ENCODE results near the gene NUS1. TPM values are rescaled to one million over a fixed set of nuclear protein-coding genes. Genes with fewer than 3 reads are reported as not detected.

The NUS1 gene
- total and polyA plus RNA-seq, 2 of the 13 experiments (the other 11 are each of a cell fraction or from before 2014, with no cell fraction given): 18.3 to 18.6 TPM

DNA sequence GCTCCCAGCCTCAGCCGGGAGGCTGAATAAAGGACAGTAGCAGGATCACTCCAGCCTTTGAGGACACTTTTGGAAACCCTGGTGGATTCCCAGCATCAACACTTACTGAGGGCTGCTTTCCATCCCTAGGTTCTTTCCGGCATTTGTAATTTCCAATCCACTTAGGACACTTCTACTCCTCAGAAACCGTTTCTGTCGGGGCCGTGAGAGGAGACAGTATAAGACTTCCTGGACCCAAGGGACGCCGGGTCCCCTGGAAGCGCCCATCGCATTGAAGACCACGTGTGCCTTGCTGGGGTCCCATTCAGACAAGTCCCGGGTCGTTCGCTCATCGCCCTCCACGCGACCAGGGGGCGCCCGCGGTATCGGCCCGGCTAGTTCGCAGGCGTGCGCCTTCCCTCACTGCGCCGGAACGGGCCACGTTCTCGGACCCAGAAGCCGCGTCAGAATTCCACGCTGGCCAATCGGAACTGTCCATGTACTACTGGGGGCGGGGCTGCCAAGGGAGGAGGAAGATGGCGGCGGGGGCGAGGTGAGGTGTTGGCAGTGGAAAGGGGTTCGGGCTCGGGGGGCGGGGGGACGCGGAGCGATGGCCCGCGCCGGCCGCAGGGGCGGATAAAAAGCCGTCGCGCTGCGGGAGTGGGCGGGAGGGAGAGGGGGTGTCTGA is at the start of gene NUS1 (continued):
- TF ChIP-seq, protein P1, sequence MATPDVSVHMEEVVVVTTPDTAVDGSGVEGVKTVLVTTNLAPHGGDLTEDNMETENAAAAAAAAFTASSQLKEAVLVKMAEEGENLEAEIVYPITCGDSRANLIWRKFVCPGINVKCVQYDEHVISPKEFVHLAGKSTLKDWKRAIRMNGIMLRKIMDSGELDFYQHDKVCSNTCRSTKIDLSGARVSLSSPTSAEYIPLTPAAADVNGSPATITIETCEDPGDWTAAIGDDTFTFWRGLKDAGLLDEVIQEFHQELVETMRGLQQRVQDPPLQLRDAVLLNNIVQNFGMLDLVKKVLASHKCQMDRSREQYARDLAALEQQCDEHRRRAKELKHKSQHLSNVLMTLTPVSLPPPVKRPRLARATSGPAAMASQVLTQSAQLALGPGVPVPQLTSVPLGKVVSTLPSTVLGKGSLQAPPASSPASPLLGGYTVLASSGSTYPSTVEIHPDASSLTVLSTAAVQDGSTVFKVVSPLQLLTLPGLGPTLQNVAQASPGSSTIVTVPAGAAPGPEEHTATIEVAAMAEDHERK (CRISPR knock-in tag; IDR thresholded peaks at IDR 0.05; ENCODE audit: low read depth): peak; percentile 98
- TF ChIP-seq ZFP90 (CRISPR knock-in tag; IDR thresholded peaks at IDR 0.05; ENCODE audit: borderline replicate concordance) (peak; percentile 82; the same call in 1 of the 2 replicates), ZNF326 (CRISPR knock-in tag; IDR thresholded peaks at IDR 0.05; ENCODE audit: borderline replicate concordance) (no peak), HNF4G (IDR thresholded peaks at IDR 0.05; ENCODE audit: borderline replicate concordance, low read depth, low read length) (no peak), HNF4G (CRISPR knock-in tag; IDR thresholded peaks at IDR 0.05; ENCODE audit: borderline replicate concordance, low read depth) (0 out of 2 replicates have a peak, but pooled peaks have one; percentile 58), SOX5 (CRISPR knock-in tag; IDR thresholded peaks at IDR 0.05; ENCODE audit: borderline replicate concordance) (no peak; the same call in 1 of the 2 replicates), CREB1 (IDR thresholded peaks at IDR 0.05) (peak; percentile 92), CREB1 (CRISPR knock-in tag; IDR thresholded peaks at IDR 0.05) (peak; percentile 96), ZNF225 (CRISPR knock-in tag; IDR thresholded peaks at IDR 0.05) (peak; percentile 89), TBL1XR1 (IDR thresholded peaks at IDR 0.05; ENCODE audit: borderline replicate concordance, low read length, partially characterized antibody) (peak; percentile 72), SATB2 (CRISPR knock-in tag; IDR thresholded peaks at IDR 0.05) (no peak; the same call in 1 of the 2 replicates), SNAI1 (CRISPR knock-in tag; IDR thresholded peaks at IDR 0.05; ENCODE audit: borderline replicate concordance) (no peak)
- TF ChIP-seq, protein P2, sequence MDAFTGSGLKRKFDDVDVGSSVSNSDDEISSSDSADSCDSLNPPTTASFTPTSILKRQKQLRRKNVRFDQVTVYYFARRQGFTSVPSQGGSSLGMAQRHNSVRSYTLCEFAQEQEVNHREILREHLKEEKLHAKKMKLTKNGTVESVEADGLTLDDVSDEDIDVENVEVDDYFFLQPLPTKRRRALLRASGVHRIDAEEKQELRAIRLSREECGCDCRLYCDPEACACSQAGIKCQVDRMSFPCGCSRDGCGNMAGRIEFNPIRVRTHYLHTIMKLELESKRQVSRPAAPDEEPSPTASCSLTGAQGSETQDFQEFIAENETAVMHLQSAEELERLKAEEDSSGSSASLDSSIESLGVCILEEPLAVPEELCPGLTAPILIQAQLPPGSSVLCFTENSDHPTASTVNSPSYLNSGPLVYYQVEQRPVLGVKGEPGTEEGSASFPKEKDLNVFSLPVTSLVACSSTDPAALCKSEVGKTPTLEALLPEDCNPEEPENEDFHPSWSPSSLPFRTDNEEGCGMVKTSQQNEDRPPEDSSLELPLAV (CRISPR knock-in tag; conservative IDR thresholded peaks at IDR 0.05; ENCODE audit: low read depth): no peak
- TF ChIP-seq, protein P3, sequence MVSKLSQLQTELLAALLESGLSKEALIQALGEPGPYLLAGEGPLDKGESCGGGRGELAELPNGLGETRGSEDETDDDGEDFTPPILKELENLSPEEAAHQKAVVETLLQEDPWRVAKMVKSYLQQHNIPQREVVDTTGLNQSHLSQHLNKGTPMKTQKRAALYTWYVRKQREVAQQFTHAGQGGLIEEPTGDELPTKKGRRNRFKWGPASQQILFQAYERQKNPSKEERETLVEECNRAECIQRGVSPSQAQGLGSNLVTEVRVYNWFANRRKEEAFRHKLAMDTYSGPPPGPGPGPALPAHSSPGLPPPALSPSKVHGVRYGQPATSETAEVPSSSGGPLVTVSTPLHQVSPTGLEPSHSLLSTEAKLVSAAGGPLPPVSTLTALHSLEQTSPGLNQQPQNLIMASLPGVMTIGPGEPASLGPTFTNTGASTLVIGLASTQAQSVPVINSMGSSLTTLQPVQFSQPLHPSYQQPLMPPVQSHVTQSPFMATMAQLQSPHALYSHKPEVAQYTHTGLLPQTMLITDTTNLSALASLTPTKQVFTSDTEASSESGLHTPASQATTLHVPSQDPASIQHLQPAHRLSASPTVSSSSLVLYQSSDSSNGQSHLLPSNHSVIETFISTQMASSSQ (IDR thresholded peaks at IDR 0.05; ENCODE audit: low read depth): no peak
- TF ChIP-seq, protein P3 (CRISPR knock-in tag; IDR thresholded peaks at IDR 0.05; ENCODE audit: borderline replicate concordance): peak; percentile 77; the same call in 1 of the 2 replicates
- TF ChIP-seq, protein P4, sequence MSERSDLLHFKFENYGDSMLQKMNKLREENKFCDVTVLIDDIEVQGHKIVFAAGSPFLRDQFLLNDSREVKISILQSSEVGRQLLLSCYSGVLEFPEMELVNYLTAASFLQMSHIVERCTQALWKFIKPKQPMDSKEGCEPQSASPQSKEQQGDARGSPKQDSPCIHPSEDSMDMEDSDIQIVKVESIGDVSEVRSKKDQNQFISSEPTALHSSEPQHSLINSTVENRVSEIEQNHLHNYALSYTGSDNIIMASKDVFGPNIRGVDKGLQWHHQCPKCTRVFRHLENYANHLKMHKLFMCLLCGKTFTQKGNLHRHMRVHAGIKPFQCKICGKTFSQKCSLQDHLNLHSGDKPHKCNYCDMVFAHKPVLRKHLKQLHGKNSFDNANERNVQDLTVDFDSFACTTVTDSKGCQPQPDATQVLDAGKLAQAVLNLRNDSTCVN (CRISPR knock-in tag; IDR thresholded peaks at IDR 0.05; ENCODE audit: borderline replicate concordance): peak; percentile 79; the same call in 1 of the 2 replicates
- TF ChIP-seq, protein P5, sequence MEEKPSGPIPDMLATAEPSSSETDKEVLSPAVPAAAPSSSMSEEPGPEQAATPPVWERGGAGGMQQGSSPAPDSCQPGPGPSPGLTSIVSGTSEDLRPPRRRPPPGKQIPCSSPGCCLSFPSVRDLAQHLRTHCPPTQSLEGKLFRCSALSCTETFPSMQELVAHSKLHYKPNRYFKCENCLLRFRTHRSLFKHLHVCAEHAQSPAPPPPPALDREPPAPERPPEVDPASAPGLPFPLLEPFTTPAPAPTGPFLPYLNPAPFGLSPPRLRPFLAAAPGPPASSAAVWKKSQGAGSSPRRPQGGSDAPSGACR (CRISPR knock-in tag; IDR thresholded peaks at IDR 0.05): peak; percentile 89

Data from HepG2 (cell line).